Trophoblast cell (in vitro differentiated cells and primary cell): ENCODE data around the gene TSPAN1.

ENCODE experiments used
- DNase-seq, 2 donors: peaks; one replicate each; pipeline ENCODE4 v3.0.0-alpha.2; 2016
- H2AFZ ChIP-seq: 2 replicates; pipeline ENCODE4 v1.6.1; 2013; ENCODE audit warnings: low read length, moderate library complexity, mild to moderate bottlenecking; ENCODE audit not compliant: insufficient read depth, poor library complexity
- H2AK5ac ChIP-seq: 2 replicates; pipeline ENCODE4 v1.6.1; 2013; ENCODE audit warnings: mild to moderate bottlenecking, low read length
- H2BK120ac ChIP-seq: 2 replicates; pipeline ENCODE4 v1.6.1; 2013; ENCODE audit warnings: low read length, mild to moderate bottlenecking, moderate library complexity; ENCODE audit not compliant: insufficient read depth, poor library complexity
- H2BK12ac ChIP-seq: 2 replicates; pipeline ENCODE4 v1.6.1; 2013; ENCODE audit warnings: mild to moderate bottlenecking, low read length, moderate library complexity
- H2BK5ac ChIP-seq: 2 replicates; pipeline ENCODE4 v1.6.1; 2013; ENCODE audit warnings: low read length, low read depth, moderate library complexity, mild to moderate bottlenecking; ENCODE audit not compliant: poor library complexity
- H3K14ac ChIP-seq: 2 replicates; pipeline ENCODE4 v1.6.1; 2013; ENCODE audit warnings: mild to moderate bottlenecking, low read length
- H3K18ac ChIP-seq: 2 replicates; pipeline ENCODE4 v1.6.1; 2013; ENCODE audit warnings: mild to moderate bottlenecking, low read length
- H3K23ac ChIP-seq: 2 replicates; pipeline ENCODE4 v1.6.1; 2013; ENCODE audit warnings: low read length
- H3K27ac ChIP-seq: 2 replicates; pipeline ENCODE4 v1.5.1; 2013; ENCODE audit warnings: low read depth, mild to moderate bottlenecking, inconsistent platforms, low read length, moderate library complexity
- H3K27me3 ChIP-seq: 2 replicates; pipeline ENCODE4 v1.6.1; 2013; ENCODE audit warnings: inconsistent platforms, mild to moderate bottlenecking, low read length, moderate library complexity; ENCODE audit not compliant: insufficient read depth
- H3K36me3 ChIP-seq, 2 experiments: 1 replicate in 1 of 2; 2 replicates in 1 of 2; pipeline ENCODE4 v1.6.1; 2013; ENCODE audit warnings: low read length in 2 of 2, mild to moderate bottlenecking in 2 of 2, moderate library complexity in 1 of 2; ENCODE audit not compliant: insufficient read depth in 2 of 2, control insufficient read depth in 1 of 2
- H3K4ac ChIP-seq: 2 replicates; pipeline ENCODE4 v1.6.1; 2013; ENCODE audit warnings: low read depth, mild to moderate bottlenecking, low read length, moderate library complexity
- H3K4me1 ChIP-seq, 2 experiments: 1 replicate in 1 of 2; 2 replicates in 1 of 2; pipeline ENCODE4 v1.6.1; 2013; ENCODE audit warnings: low read length in 2 of 2, mild to moderate bottlenecking in 2 of 2, moderate library complexity in 1 of 2; ENCODE audit not compliant: insufficient read depth in 2 of 2, control insufficient read depth in 1 of 2
- H3K4me2 ChIP-seq: 2 replicates; pipeline ENCODE4 v1.6.1; 2013; ENCODE audit warnings: inconsistent platforms, mild to moderate bottlenecking, low read length, moderate library complexity
- H3K4me3 ChIP-seq: 2 replicates; pipeline ENCODE4 v1.5.1; 2013; ENCODE audit warnings: mild to moderate bottlenecking, low read depth, low read length, inconsistent platforms
- H3K79me1 ChIP-seq: one replicate; pipeline ENCODE4 v1.6.1; 2013; ENCODE audit warnings: low read length
- H3K79me2 ChIP-seq: 2 replicates; pipeline ENCODE4 v1.6.1; 2013; ENCODE audit warnings: low read length, mild to moderate bottlenecking; ENCODE audit not compliant: control insufficient read depth, insufficient read depth, poor library complexity
- H3K9ac ChIP-seq: 2 replicates; pipeline ENCODE4 v1.6.1; 2013; ENCODE audit warnings: mild to moderate bottlenecking, low read length
- H3K9me3 ChIP-seq: 2 replicates; pipeline ENCODE4 v1.6.1; 2013; ENCODE audit warnings: low read depth, mild to moderate bottlenecking, control low read depth, inconsistent platforms, low read length; ENCODE audit not compliant: insufficient read depth
- H4K12ac ChIP-seq: 2 replicates; pipeline ENCODE4 v1.6.1; 2013; ENCODE audit warnings: low read depth, mild to moderate bottlenecking, low read length, moderate library complexity
- H4K8ac ChIP-seq: 2 replicates; pipeline ENCODE4 v1.6.1; 2013; ENCODE audit warnings: low read depth, mild to moderate bottlenecking, low read length, moderate library complexity
- H4K91ac ChIP-seq: one replicate; pipeline ENCODE4 v1.6.1; 2013; ENCODE audit warnings: low read depth, mild to moderate bottlenecking, low read length, moderate library complexity
- WGBS: extraction: QIAGEN DNeasy Blood & Tissue Kit; methylation state at CpG from one replicate; pipeline ENCODE4 v1.1.7; 2013; ENCODE audit warnings: missing lambda C conversion rate; ENCODE audit not compliant: insufficient read length, insufficient coverage; ENCODE audit errors: extremely low coverage; 5-methylcytosine and 5-hydroxymethylcytosine counted together

TSPAN1 gene

DNA sequence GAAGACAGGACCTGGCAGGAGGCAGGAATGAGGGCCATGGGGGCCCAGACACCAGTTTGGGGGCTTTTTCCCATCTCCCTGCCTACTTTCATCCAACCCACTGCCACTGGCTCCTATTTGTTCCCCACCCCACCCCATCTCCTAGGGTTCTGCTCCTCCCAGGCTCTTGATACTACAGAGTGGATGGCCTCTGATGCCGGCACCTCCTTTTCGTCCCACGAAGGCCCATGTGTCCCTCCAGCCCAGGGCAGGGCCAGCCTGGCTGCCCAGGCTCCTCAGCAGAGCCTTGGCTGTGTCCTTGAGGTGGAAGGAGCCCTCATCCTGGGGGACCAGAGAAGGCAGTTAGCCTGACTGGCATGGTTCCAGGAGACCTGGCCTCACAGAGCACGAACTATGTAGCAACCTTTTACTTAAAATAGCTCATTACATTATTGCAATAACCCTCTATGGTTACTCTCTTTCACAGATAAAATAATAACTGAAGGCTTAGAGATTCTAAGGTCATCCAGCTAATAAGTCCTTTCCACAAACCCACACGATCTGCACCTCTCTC, 19.8 kb downstream of the TSPAN1 start:
- H2AK5ac ChIP-seq: no peak overlapping the region

DNA sequence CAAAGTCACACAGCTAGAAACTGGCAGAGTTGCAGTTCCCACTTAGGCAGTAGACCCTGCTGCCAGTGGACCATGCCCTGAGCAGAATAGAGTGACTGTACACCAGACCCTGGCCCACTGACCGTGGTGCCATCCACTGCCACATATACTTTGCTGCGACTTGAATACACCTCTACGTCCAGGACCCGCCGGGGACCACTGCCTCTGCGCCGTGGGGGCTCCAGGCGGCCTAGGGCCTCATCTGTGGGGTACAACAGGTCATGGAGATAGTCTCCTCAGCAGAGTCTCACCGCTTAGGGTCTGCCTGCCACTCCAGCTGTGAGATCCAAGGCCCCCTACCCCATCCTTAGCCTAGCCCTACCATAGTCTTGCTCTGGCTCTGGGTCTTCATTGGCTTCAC, 21.7 kb downstream of the TSPAN1 start:
- Histone ChIP-seq H4K91ac (no peak overlapping the region), H4K12ac (no peak overlapping the region), H3K79me2 (peaks cover 9% of the 10 kb centered on the region), H2BK120ac (no peak overlapping the region), H2AFZ (no peak overlapping the region), H4K8ac (no peak overlapping the region), H3K27me3 (no peaks in the 10 kb centered on the region), H3K14ac (no peak overlapping the region), H3K36me3 (peaks cover 33 to 39% of the 10 kb centered on the region in 2 experiments), H3K4me2 (no peak overlapping the region), H3K9ac (no peak overlapping the region), H3K23ac (no peak overlapping the region), H3K79me1 (peaks cover 10% of the 10 kb centered on the region), H3K27ac (no peak overlapping the region), H3K4me3 (no peak overlapping the region), H2BK5ac (no peak overlapping the region), H2AK5ac (no peak overlapping the region), H3K9me3 (peaks cover 5% of the 10 kb centered on the region), H3K18ac (no peak overlapping the region), H3K4me1 (peaks cover 5 to 8% of the 10 kb centered on the region in 2 experiments), H3K4ac (no peak overlapping the region), H2BK12ac (no peak overlapping the region)
- WGBS: no CpG with 5 or more reads among the region's 9 CpGs
- no peak for DNase-seq

More for the DNA sequence above, 19.8 kb downstream of the TSPAN1 start:
- Histone ChIP-seq H4K8ac (no peak overlapping the region), H3K14ac (no peak overlapping the region), H3K4me2 (no peak overlapping the region), H3K27ac (no peak overlapping the region), H3K4me3 (no peak overlapping the region), H3K9ac (no peak overlapping the region), H2BK5ac (no peak overlapping the region), H3K23ac (no peak overlapping the region), H3K79me1 (peaks cover 10% of the 10 kb centered on the region), H3K79me2 (peaks cover 9% of the 10 kb centered on the region), H3K4ac (no peak overlapping the region), H3K18ac (no peak overlapping the region), H4K12ac (no peak overlapping the region), H2BK120ac (no peak overlapping the region), H3K36me3 (peaks cover 47 to 52% of the 10 kb centered on the region in 2 experiments), H2AFZ (no peak overlapping the region), H4K91ac (no peak overlapping the region), H2BK12ac (no peak overlapping the region), H3K4me1 (peaks cover 5 to 8% of the 10 kb centered on the region in 2 experiments), H3K9me3 (peaks cover 5% of the 10 kb centered on the region), H3K27me3 (no peaks in the 10 kb centered on the region)
- no peak for DNase-seq
- no CpG with 5 or more reads among the region's 5 CpGs for WGBS

DNA sequence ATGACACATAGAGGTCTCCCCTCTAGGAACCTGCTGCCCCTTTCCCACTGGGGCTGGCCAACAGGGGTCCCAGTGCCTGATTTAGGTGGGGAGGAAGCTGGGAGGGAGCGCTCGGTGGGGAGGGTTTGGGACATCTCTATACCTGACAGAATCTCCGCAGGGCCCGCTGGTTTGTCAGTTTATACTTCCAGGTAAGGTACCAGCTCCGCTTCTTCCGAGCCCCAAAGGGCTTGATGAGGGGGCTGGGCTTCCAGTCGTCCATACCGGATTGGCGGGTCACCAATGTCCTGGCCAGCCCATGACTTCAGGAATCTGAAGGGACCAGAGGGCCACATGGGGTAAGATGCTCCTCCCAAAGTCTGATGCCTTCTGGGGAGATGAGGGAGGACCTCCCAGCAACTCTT, 22.7 kb downstream of the TSPAN1 start:
- Histone ChIP-seq H3K9ac (peak overlapping the region; percentile 99), H3K18ac (peak overlapping the region; percentile 31), H3K79me2 (peaks cover 9% of the 10 kb centered on the region), H3K4me3 (peak overlapping the region; percentile 94), H3K79me1 (peaks cover 10% of the 10 kb centered on the region), H3K4ac (peak overlapping the region; percentile 8), H2BK120ac (peak overlapping the region; percentile 33), H3K4me2 (peak overlapping the region; percentile 94), H3K9me3 (peaks cover 3% of the 10 kb centered on the region), H2AFZ (peak overlapping the region; percentile 62), H4K12ac (peak overlapping the region; percentile 92), H2BK12ac (peak overlapping the region; percentile 25), H3K36me3 (peaks cover 26 to 30% of the 10 kb centered on the region in 2 experiments), H3K4me1 (peaks cover 5 to 8% of the 10 kb centered on the region in 2 experiments), H3K27ac (peak overlapping the region; percentile 67), H3K14ac (peak overlapping the region; percentile 58), H3K27me3 (no peaks in the 10 kb centered on the region), H2AK5ac (peak overlapping the region; percentile 92), H4K91ac (peak overlapping the region; percentile 49), H2BK5ac (peak overlapping the region; percentile 24), H4K8ac (peak overlapping the region; percentile 86), H3K23ac (no peak overlapping the region)
- no peak for DNase-seq
- no CpG with 5 or more reads among the region's 9 CpGs for whole genome bisulfite sequencing

DNA sequence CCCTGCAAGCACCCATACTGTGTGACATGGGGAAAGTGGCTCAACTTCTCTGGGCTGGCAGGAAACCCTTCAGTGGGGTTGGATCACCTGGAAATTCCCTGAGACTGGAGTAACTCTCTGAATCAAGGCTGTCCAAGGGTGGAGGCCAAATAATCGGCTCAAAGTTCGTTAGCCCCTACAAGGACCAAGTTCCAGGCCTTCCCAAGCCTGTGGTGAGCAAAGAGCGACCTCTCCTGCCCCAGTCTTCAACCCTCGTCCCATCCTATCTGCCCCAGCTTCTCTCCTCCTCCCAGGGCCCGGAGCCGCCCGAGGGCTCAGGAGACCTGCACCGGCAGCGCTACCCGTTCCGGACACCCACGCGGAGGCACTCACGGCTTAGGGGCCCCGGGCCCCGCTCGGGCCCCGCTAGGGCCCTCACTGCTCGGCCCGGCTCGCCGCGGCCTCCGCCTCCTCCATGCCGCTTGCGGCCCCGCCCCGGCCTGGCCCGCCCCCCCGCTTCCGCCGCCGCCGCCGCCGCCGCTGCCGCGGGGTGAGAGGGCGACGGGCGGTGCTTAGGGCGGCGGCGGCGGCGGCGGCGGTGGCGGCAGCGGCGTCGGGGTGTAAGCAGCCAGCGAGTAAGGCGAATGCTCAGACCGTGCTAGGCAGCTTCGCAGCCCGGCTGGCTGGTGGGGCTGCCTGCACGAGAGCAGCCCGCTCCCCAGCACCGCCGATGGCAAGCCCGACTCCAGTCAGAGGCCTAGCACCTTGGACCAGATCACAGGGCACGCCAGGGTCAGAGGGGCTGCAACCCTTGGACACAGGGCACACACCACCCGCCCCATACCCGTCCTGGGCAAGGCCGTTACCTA, 23.3 kb downstream of the TSPAN1 start, which contains the start of gene POMGNT1:
POMGNT1 (minus strand) TSS at position 471 of the 848 bp plus-strand sequence. CDS start 613 bp downstream, outside the sequence.
- H3K79me1 ChIP-seq: peaks cover 10% of the 10 kb centered on the region
- peak within 1 kb of the TSS; percentile 25 for H2BK12ac ChIP-seq
- H3K27me3 ChIP-seq: no peaks in the 10 kb centered on the region
- peak within 1 kb of the TSS; percentile 83 for H3K18ac ChIP-seq
- no peak within 1 kb of the TSS for H3K23ac ChIP-seq
- peak within 1 kb of the TSS; percentile 80 for H2AFZ ChIP-seq
- peak within 1 kb of the TSS; percentile 95 for H4K8ac ChIP-seq
- H3K27ac ChIP-seq: peak within 1 kb of the TSS; percentile 67
- H3K4ac ChIP-seq: peak within 1 kb of the TSS; percentile 78
- peak within 1 kb of the TSS; percentile 92 for H4K12ac ChIP-seq
- H3K9ac ChIP-seq: peak within 1 kb of the TSS; percentile 99
- H3K36me3 ChIP-seq: peaks cover 21 to 24% of the 10 kb centered on the region in 2 experiments
- H4K91ac ChIP-seq: peak within 1 kb of the TSS; percentile 90
- peak within 1 kb of the TSS; percentile 94 for H3K4me2 ChIP-seq
- peaks cover 5 to 8% of the 10 kb centered on the region in 2 experiments for H3K4me1 ChIP-seq
- no CpG with 5 or more reads among the region's 67 CpGs for WGBS
- H3K14ac ChIP-seq: peak within 1 kb of the TSS; percentile 95
- H3K79me2 ChIP-seq: peaks cover 9% of the 10 kb centered on the region
- peak within 1 kb of the TSS; percentile 69 for H2BK120ac ChIP-seq
- peak within 1 kb of the TSS; percentile 93 for H2AK5ac ChIP-seq
- H2BK5ac ChIP-seq: peak within 1 kb of the TSS; percentile 43
- DNase-seq: peak; percentile 37 to 70
- peak within 1 kb of the TSS; percentile 94 for H3K4me3 ChIP-seq
- peaks cover 3% of the 10 kb centered on the region for H3K9me3 ChIP-seq
